Activated CD8-positive, alpha-beta T cell treated with anti-CD3 and anti-CD28 coated beads, Interleukin-2, amount 10 ng/mL, durations not matched to agents 7 days and 5 days (primary cell): ENCODE results near the gene ENTPD2. TPM values are rescaled to one million over a fixed set of nuclear protein-coding genes. Genes with fewer than 3 reads are reported as not detected.
A peak's percentile ranks its signal among the peaks of the same experiment; 100 is the strongest.

Experiments
- ATAC-seq: fragments of 150-1000 bp; cut with Tn5 transposase; one replicate; pipeline ENCODE4 v1.10.0; 2021; ENCODE audit warnings: moderate library complexity
- CTCF ChIA-PET: fragments of 350-600 bp; sonication (Branson Sonifier 250); formaldehyde crosslinking; loops from one replicate; lab custom pipeline; 2021; ENCODE audit warnings: antibody characterized with exemption; lab: Charles Lee
- POLR2A ChIA-PET: fragments of 350-600 bp; sonication (Branson Sonifier 250); formaldehyde crosslinking; loops from one replicate; lab custom pipeline; 2021; ENCODE audit warnings: antibody characterized with exemption; lab: Charles Lee
- DNase-seq: peaks from one replicate; pipeline ENCODE4 v3.0.0-alpha.2; 2020
- H3K27ac Mint-ChIP-seq: one replicate; pipeline ENCODE4 v1.8.0; 2021; ENCODE audit warnings: mild to moderate bottlenecking, mixed read lengths
- H3K27me3 Mint-ChIP-seq: one replicate; pipeline ENCODE4 v1.8.0; 2021; ENCODE audit warnings: low read depth, mixed read lengths
- H3K36me3 Mint-ChIP-seq: one replicate; pipeline ENCODE4 v1.8.0; 2021; ENCODE audit warnings: low read depth, mixed read lengths
- H3K4me1 Mint-ChIP-seq: one replicate; pipeline ENCODE4 v1.8.0; 2021; ENCODE audit warnings: low read depth, mixed read lengths
- H3K4me3 Mint-ChIP-seq: one replicate; pipeline ENCODE4 v1.8.0; 2021; ENCODE audit warnings: mild to moderate bottlenecking, mixed read lengths
- H3K9me3 Mint-ChIP-seq: one replicate; pipeline ENCODE4 v1.8.0; 2022; ENCODE audit warnings: mixed read lengths; ENCODE audit not compliant: insufficient read depth
- total RNA-seq, 2 experiments: library from RNA; stranded (reverse); gene quantifications; one replicate each; pipeline ENCODE4 v1.2.3, GENCODE V29; 2021

Gene ENTPD2
- total RNA-seq, 2 experiments from 2014 or later: 0.34 TPM; not detected in 1

GRCh38 chr9:137078701-137079400, 25.0 kb upstream of the ENTPD2 start:
- DNase-seq: no peak
- Mint-ChIP-seq H3K4me3 (peak overlapping the region; percentile 79), H3K27ac (no peak overlapping the region)

GRCh38 chr9:137077758-137078693, 24.2 kb upstream of the ENTPD2 start:
- ChIA-PET CTCF (interaction anchor here (1.2 to 2.2 kb wide), 4 partner anchors 9 to 31 kb away, joined by 4 to 13 read pairs (median 6); partner anchors contain the start of gene MAN1B1), POLR2A (interaction anchor here (0.6 to 2.6 kb wide), 2 partner anchors 8 to 199 kb away, joined by 3 to 21 read pairs; partner anchors contain the start of gene MAN1B1)
- Mint-ChIP-seq H3K4me3 (peak overlapping the region; percentile 79), H3K36me3 (peaks cover 26% of the 10 kb centered on the region), H3K27me3 (no peaks in the 10 kb centered on the region), H3K9me3 (no peaks in the 10 kb centered on the region), H3K4me1 (peaks cover 13% of the 10 kb centered on the region), H3K27ac (peak overlapping the region; percentile 85)
- ATAC-seq (peak; percentile 52), DNase-seq (peak; percentile 84)

More at GRCh38 chr9:137078701-137079400, 25.0 kb upstream of the ENTPD2 start:
- POLR2A ChIA-PET: no interaction called here
- Mint-ChIP-seq H3K9me3 (no peaks in the 10 kb centered on the region), H3K36me3 (peaks cover 35% of the 10 kb centered on the region), H3K27me3 (no peaks in the 10 kb centered on the region), H3K4me1 (peaks cover 17% of the 10 kb centered on the region)
- ATAC-seq: no peak
- CTCF ChIA-PET: interaction anchor here (1.5 to 1.7 kb wide), 2 partner anchors 11 to 15 kb away, joined by 5 read pairs; no protein-coding TSS in a partner anchor

DNA sequence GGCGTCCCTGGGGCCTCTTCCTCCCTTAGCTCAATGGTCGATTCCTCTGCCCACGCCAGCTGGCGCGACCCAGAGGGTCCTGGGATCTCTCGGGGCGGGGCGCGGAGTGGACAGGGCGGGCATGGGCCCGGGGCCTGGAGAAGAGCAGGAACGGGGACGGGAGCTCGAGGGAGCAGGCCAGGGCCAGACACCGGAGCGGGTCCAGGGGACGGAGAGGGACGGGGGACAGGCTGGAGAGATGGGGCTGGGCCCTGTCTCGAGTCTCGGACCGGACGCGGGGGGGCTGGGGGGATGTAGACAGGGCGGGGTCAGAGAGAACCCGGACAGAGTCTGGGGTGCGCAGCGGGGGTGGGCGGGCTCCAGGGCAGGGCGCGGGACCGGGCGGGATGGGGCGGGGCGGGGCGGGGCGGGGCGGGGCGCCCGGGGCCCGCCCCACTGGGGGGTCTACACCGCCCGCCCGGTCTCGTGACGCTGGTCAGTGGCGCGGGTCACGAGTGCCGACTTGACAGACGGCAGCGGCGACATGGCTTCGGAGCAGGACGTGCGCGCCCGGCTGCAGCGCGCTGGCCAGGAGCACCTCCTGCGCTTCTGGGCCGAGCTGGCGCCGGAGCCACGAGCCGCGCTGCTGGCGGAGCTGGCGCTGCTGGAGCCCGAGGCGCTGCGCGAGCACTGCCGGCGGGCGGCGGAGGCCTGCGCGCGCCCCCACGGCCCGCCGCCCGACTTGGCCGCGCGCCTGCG, 23.3 kb upstream of the ENTPD2 start, which contains the start of gene UAP1L1:
Gene UAP1L1, plus strand, starts transcription at position 508 of the 738 bp plus-strand sequence. Its CDS starts 16 bp downstream, at position 524.
- CTCF ChIA-PET: interaction anchor here (1.0 to 2.2 kb wide), 7 partner anchors 9 to 42 kb away, joined by 3 to 13 read pairs (median 5); partner anchors contain the start of gene MAN1B1
- Mint-ChIP-seq H3K4me1 (peaks cover 14% of the 10 kb centered on the region), H3K4me3 (peak within 1 kb of the TSS; percentile 79), H3K9me3 (no peaks in the 10 kb centered on the region), H3K27me3 (no peaks in the 10 kb centered on the region), H3K27ac (peak within 1 kb of the TSS; percentile 85), H3K36me3 (peaks cover 22% of the 10 kb centered on the region)
- DNase-seq (peak; percentile 81), ATAC-seq (peak; percentile 82)
- POLR2A ChIA-PET: interaction anchor here (2.6 kb wide), 1 partner anchor 9 kb away, joined by 21 read pairs; the partner anchor contains the start of gene MAN1B1

DNA sequence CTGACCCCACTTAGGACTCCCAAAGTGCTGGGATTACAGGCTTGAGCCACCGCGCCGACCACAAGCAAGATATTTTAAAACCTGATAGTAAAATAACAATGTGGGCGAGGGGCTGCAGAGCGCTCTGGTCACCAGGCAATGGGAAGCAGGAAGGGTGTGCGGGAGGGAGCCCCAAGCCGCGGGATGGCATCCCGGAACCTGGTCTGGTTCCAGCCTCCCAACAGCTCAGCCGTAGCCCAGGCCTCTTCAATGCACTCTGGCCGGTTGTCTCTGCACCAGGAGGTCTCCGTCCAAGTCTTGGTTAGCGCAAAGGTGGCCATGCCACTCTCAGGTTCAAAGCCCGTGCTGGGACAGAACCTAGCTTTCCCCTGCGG, 22.8 kb upstream of the ENTPD2 start:
- Mint-ChIP-seq H3K27ac (peak overlapping the region; percentile 73), H3K9me3 (no peaks in the 10 kb centered on the region), H3K4me1 (peaks cover 16% of the 10 kb centered on the region), H3K27me3 (no peaks in the 10 kb centered on the region), H3K36me3 (peaks cover 16% of the 10 kb centered on the region), H3K4me3 (peak overlapping the region; percentile 68)
- DNase-seq (no peak), ATAC-seq (no peak)
- CTCF ChIA-PET: interaction anchor here (1.0 to 2.2 kb wide), 6 partner anchors 9 to 41 kb away, joined by 3 to 13 read pairs (median 6); partner anchors contain the start of gene MAN1B1
- POLR2A ChIA-PET: interaction anchor here (2.6 kb wide), 1 partner anchor 10 kb away, joined by 21 read pairs; the partner anchor contains the start of gene MAN1B1

DNA sequence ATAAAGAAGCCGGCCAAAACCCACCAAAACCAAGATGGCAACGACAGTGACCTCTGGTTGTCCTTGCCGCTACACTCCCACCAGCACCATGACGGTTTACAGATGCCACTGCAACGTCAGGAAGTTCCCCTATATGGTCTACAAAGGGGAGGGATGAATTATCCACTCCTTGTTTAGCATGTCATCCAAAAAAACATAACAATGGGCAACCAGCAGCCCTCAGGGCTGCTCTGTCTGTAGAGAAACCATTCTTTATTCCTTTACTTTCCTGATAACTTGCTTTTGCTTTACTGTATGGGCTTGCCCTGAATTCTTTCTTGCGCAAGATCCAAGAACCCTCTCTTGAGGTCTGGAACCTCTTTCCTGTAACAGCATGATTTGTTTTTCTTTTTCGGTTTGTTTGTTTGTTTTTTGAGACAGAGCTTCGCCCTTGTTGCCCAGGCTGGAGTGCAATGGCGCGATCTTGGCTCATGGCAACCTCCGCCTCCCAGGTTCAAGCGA, 21.5 kb upstream of the ENTPD2 start:
- peaks cover 14% of the 10 kb centered on the region for H3K36me3 Mint-ChIP-seq
- DNase-seq: no peak
- POLR2A ChIA-PET: interaction anchor here (2.6 kb wide), 1 partner anchor 11 kb away, joined by 21 read pairs; the partner anchor contains the start of gene MAN1B1
- H3K27ac Mint-ChIP-seq: no peak overlapping the region
- CTCF ChIA-PET: interaction anchor here (1.7 kb wide), 1 partner anchor 11 kb away, joined by 5 read pairs; no protein-coding TSS in a partner anchor
- H3K9me3 Mint-ChIP-seq: no peaks in the 10 kb centered on the region
- no peaks in the 10 kb centered on the region for H3K27me3 Mint-ChIP-seq
- no peak overlapping the region for H3K4me3 Mint-ChIP-seq
- no peak for ATAC-seq
- H3K4me1 Mint-ChIP-seq: peaks cover 28% of the 10 kb centered on the region

GRCh38 chr9:137074657-137075274, 20.9 kb upstream of the ENTPD2 start:
- CTCF ChIA-PET: interaction anchor here (1.7 kb wide), 1 partner anchor 11 kb away, joined by 5 read pairs; no protein-coding TSS in a partner anchor
- Mint-ChIP-seq H3K9me3 (no peaks in the 10 kb centered on the region), H3K4me3 (no peak overlapping the region), H3K27ac (no peak overlapping the region), H3K27me3 (no peaks in the 10 kb centered on the region), H3K36me3 (peaks cover 10% of the 10 kb centered on the region), H3K4me1 (peaks cover 24% of the 10 kb centered on the region)
- POLR2A ChIA-PET: no interaction called here
- DNase-seq: no peak
- no peak for ATAC-seq

GRCh38 chr9:137073992-137074399, 20.1 kb upstream of the ENTPD2 start:
- CTCF ChIA-PET: no interaction called here
- Mint-ChIP-seq H3K27ac (no peak overlapping the region), H3K4me3 (no peak overlapping the region), H3K9me3 (no peaks in the 10 kb centered on the region), H3K27me3 (no peaks in the 10 kb centered on the region), H3K36me3 (peaks cover 4% of the 10 kb centered on the region), H3K4me1 (peaks cover 22% of the 10 kb centered on the region)
- ATAC-seq: no peak
- DNase-seq: no peak
- POLR2A ChIA-PET: no interaction called here

DNA sequence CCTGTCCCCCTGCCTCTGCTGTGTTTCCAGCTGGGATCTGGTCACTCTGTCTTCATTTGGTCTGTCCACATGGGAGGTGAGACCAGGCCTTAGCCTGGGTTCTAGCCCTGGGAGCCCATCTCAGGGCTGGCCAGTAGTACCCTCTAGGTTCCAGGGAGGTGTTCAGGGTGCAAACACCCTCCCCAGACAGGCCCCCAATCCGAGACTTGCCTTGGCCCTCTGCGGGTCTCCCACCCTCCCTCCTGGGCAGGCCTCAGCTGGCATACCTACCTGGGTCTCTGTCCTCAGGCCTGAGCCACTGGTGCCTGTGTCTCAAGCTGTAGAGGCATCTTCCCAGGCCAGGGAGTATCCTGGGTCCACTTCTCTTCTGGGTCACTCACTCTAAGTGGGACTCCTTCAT, 17.4 kb upstream of the ENTPD2 start:
- Mint-ChIP-seq H3K27me3 (no peaks in the 10 kb centered on the region), H3K4me3 (peak overlapping the region; percentile 86), H3K27ac (peak overlapping the region; percentile 91), H3K4me1 (peaks cover 28% of the 10 kb centered on the region), H3K36me3 (peaks cover 4% of the 10 kb centered on the region), H3K9me3 (no peaks in the 10 kb centered on the region)
- ChIA-PET CTCF (interaction anchor here (0.7 to 5.9 kb wide), 10 partner anchors 16 to 288 kb away, joined by 3 to 67 read pairs (median 5); partner anchors contain the start of gene MAN1B1), POLR2A (interaction anchor here (0.7 to 4.7 kb wide), 10 partner anchors 16 to 170 kb away, joined by 3 to 49 read pairs (median 3); partner anchors contain the start of genes ANAPC2, MAN1B1, SSNA1 and TUBB4B)
- DNase-seq (no peak), ATAC-seq (no peak)

DNA sequence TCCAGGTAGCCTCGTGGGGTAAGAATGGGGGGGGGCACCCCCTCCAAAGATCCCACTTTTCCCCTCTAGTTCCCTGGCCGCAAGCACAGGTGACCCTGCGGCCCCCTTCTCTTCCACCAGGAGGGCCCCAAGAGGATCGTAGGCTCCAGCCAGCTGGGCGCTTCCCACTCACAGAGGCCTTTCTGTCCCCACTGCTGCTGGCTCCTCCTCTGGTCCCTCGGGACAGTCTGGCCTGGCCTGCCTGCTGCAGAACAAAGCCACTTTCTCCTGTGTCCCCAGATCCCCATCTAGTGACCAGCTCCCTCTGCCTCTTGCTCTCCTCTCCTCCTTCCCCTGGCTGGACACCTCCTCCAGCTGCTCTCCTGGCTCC, 17.0 kb upstream of the ENTPD2 start:
- CTCF ChIA-PET: interaction anchor here (0.7 to 6.2 kb wide), 13 partner anchors 16 to 287 kb away, joined by 3 to 78 read pairs (median 6); partner anchors contain the start of genes MAN1B1 and NPDC1
- no peak for DNase-seq
- H3K4me3 Mint-ChIP-seq: peak overlapping the region; percentile 86
- no peak for ATAC-seq
- no peaks in the 10 kb centered on the region for H3K27me3 Mint-ChIP-seq
- H3K4me1 Mint-ChIP-seq: peaks cover 28% of the 10 kb centered on the region
- POLR2A ChIA-PET: interaction anchor here (0.7 to 4.7 kb wide), 12 partner anchors 16 to 549 kb away, joined by 3 to 49 read pairs (median 4); partner anchors contain the start of genes ANAPC2, MAN1B1, SSNA1 and TUBB4B
- peaks cover 4% of the 10 kb centered on the region for H3K36me3 Mint-ChIP-seq
- no peaks in the 10 kb centered on the region for H3K9me3 Mint-ChIP-seq
- H3K27ac Mint-ChIP-seq: peak overlapping the region; percentile 91
